Stimulated activated CD4-positive, alpha-beta T cell treated with anti-CD3 and anti-CD28 coated beads, Interleukin-2, amount 100 ng/mL, for 48 hours (primary cell): ENCODE measurements around the gene MAML3.
"Not testable (repeated sequence)": the region's sequence is repeated elsewhere in the genome, so short reads cannot be mapped to it uniquely, and the experiment has no call there.

Source experiments
- DNase-seq, 2 donors: peaks; one replicate each; pipeline ENCODE4 v3.0.0-alpha.2; 2020

The MAML3 gene

DNA sequence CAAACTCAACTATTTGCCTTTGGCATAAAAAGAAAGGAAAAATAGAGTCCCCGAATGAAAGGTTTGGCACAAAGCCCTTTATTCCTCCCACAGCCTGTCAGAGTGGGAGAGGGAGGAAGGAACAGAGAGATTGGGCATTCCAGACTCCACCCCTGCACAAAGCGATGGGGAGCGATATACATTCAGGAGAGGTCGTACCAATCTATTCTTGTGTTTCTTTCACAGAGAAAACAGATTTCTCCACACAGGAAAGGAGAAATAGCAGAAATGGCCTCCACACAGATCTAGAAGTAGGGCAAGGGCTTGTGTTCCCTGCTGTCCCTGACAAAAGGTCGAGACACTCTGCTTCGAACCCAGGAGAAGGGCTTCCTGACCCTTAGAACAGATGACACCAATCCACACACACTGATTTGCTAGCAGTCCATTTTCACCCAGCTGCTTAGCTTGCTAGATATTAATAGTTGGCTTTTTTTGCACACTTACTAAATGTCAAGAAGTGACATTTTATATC is 197.4 kb downstream of the MAML3 start:
- no peak for DNase-seq

- no peak for DNase-seq
Measured at GRCh38 chr4:139955600-139955999, 198.4 kb downstream of the MAML3 start.

GRCh38 chr4:139954512-139954911 is 199.5 kb downstream of the MAML3 start:
- no peak for DNase-seq

GRCh38 chr4:139951021-139951420 is 203.0 kb downstream of the MAML3 start:
- DNase-seq = peak; percentile 1 to 2

DNA sequence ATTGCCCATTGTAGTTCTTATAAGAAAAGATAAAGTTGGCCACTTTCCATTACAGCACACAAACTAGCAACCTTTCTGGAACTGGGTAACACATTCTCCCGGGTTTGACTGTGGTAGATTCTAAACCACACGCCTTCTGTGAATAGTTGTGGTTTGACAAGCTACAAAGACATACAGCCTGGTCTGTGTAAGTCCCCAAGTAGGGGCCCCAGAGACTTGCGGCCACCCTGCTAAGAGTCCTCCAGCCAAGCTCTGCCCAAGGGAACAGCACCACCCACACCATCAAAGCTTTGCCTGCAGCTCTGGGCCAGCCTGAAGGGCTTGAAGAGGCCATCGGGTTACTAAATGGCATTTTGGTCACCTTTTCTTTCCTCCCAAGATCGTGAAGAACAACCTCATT is 203.4 kb downstream of the MAML3 start:
- DNase-seq = peak; percentile 6 to 19

DNA sequence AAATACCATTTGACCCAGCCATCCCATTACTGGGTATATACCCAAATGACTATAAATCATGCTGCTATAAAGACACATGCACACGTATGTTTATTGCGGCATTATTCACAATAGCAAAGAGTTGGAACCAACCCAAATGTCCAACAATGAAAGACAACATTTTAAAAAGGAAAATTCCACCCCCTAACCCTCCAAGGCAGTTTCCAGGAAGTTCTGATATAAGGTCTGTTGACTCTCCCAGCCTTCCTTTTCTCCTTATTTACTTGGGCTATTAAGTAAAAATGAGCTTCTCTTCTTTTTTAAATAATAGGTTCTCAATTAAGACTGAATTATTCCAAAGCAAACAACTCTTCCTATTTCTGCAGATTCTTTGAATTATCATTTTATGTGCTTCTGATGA is 209.1 kb downstream of the MAML3 start:
- not testable (repeated sequence) for DNase-seq

DNA sequence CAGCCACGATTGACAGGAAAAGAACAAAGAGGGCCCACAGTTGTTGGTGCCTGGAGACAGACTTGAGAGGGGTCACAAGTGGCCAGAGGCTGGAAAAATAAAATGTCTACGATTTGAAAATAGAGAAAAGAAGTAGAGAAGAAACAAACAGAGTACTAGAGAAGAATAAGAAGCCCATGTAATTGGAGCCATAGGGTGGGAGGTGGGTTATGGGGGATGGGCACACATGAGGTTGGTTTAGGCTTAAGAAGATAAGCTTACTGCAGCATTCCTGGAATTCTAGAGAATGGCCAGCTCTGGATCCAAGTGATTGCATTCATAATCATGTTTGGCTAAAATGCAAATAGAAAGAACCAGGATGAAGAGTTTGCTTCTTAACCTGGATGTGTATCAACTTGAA is 210.7 kb downstream of the MAML3 start:
- DNase-seq = no peak

- no peak for DNase-seq
Measured at GRCh38 chr4:139942241-139942640, 211.7 kb downstream of the MAML3 start.

DNA sequence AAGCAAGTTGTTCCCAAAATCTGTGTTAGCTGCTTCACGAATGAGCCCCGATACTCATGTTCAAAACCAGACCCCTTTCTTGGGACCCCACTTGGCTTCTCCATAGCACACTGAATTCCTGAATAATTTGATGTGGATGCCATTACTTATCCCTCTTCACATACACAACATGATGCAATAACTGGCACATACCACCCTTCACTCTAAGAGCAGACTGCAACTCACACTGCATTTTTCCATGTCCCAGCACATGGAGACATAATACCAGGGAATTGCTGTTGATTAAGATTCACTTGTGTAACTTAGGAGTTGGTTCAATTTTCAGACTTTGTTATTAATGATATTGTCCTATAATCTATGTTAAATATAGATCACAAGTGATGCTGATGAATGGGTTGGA is 213.4 kb downstream of the MAML3 start:
- DNase-seq = no peak

DNA sequence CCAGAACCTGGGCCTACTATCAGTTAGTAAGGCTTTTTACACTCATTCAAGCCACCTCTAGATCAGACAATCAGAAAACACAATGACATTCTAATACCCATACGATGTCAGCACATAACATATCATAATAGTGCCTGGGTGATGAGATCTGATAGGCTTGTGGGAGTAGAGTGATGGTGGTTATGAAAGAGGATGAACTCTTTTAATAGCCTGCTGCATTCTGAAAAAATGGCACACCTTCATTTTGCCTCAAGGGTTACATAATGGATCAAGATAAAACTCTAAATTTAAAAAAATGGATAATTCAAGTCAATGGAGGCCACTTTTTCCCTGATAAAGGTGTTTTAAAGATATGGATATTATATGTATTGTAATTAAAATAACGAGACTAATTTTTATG is 215.6 kb downstream of the MAML3 start:
- DNase-seq = no peak

GRCh38 chr4:139935911-139936310 is 218.1 kb downstream of the MAML3 start:
- DNase-seq = no peak

- no peak for DNase-seq
Measured at GRCh38 chr4:139934708-139935195, 219.2 kb downstream of the MAML3 start.

- no peak for DNase-seq
Measured at GRCh38 chr4:139934057-139934707, 219.8 kb downstream of the MAML3 start.

DNA sequence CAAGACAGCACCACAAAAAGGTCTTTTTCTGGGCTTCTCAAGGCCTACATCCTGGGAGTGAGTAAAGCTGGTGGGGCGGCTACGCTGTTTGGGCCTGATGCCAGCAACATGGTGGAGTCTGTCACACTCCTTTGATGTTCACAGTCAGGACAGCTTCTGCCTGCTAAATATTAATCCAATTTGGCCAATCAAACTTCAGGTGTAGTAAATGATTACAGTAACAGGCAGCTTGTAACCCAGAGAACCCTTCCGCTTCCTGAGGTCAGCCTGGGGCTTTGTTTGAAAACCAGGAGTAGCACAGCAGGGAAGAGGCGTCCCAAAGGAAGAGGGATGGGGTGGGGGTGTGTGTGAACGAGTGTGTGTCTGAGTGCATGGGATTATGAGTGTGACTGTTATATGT is 220.4 kb downstream of the MAML3 start:
- no peak for DNase-seq

DNA sequence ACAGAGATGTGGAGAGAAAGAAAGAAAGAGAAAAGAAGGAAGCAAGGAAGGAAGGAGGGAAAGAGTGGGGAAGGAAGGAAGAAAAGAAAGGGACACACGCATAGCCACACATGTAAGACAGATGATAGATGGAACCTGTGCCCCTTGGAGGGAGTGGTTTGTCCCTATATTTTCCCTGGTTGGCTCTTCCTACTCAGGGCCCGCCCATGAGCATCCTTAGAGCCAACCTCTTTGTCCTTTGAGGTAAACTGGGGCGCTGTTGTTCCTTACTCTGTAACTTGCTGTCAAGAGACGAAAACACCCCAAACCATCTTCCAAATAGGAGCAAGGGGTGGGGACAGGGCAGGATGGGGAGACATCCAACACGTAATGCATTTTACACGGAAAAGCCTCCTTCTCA is 220.9 kb downstream of the MAML3 start:
- DNase-seq = no peak

DNA sequence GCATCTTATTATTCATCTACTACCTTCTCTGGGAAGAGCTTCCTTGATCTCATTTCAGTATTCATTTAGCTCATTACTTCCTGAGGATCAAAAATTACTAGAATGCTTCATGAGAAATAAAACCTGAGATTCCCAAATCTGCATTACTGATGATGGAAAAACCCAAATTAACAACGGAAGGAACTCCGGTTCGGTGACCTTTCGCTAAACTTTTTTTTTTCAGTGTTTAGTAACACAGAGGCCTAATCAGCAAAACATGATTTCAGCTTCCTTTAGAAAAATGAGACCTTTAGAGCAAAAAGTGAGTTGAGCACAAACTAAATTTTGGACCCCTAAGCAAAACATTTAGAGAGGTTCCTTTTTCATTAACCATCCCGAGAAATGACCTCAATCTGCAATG is 229.2 kb downstream of the MAML3 start:
- DNase-seq = no peak

GRCh38 chr4:139922406-139923024 is 231.5 kb downstream of the MAML3 start:
- no peak for DNase-seq

DNA sequence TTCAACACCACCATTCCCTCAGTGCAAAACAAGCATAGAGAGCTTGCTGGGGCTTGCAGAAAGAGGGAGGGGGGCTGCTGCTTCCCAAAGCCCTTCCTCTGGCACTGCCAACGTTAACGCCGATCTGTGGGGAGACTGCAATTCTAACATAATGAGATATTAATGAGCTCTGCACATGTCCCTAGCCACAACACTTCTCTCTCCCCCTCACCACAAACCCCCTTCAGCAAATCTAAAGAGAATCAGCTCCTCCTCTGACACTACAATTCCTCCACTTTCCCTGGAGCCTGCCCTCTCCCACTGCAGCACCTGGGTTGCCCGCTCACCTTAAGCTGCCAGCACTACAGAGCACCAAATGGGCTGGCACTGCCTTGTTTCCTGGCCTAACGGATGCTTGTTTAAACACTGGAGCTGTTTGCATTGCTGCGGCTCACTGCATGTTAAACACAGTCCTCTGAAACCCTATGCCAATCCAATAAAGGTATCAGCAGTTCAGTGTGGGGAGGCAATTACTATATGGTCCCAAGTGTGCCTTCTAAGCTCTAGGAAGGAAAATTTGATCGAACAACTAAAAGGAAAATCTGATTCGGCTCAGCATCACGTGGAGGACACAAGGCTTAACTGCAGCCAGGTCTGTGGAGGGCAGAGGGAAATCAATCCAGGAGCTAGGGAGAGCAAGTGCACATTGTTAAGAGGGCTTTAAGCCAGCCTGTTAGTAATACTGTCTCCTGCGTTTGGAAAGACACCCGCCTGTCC is 232.4 kb downstream of the MAML3 start:
- DNase-seq = no peak

DNA sequence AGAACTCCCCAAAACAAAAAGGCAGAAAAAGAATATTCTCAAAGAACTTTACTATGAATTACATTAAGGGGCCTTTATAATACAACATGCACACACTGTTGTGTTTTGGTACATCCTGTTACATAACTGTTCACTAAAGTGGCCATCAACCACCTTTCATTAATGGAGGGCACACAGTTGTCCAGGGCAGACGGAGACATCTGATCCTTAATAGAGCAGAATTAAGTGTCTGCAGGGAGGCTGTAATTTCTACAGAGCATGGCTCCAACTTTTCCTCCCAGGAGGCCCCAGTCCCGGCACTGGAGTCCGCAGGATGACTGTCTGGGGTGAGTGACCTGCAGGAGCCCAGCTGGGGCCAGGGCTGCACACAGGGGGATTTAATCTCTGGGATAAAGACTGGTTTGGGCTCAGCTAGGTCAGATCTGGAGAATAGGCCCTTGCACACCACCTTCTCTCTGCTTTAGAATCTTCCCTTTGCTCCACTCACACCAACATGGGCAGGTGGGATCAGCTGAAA is 233.4 kb downstream of the MAML3 start:
- DNase-seq = no peak

GRCh38 chr4:139919521-139919920 is 234.5 kb downstream of the MAML3 start:
- DNase-seq = no peak

GRCh38 chr4:139919004-139919403 is 235.0 kb downstream of the MAML3 start:
- DNase-seq = no peak

- DNase-seq = no peak
Measured at GRCh38 chr4:139918591-139918990, 235.4 kb downstream of the MAML3 start.

GRCh38 chr4:139917896-139918295 is 236.1 kb downstream of the MAML3 start:
- DNase-seq = no peak

DNA sequence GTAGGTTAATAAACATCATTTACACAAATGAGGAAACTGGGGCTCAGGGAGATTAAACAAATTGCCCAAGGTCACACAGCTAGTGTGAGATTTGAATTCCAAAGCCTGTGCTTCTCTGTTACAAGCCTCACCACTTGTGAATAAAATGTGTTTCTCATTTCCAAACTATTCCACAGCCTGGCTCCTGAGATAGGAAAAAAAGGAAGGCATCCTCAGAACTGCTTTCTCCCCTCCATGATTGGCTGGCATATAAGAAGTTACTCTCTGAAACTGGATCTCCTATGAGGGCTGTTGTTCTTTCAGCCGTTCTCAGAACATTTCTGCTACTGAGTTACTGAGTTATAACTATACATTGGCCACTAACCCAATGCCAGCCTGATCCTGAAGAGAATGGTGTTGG is 237.9 kb downstream of the MAML3 start:
- no peak for DNase-seq
